ENCODE measurements around the gene RER1.

Gene RER1

DNA sequence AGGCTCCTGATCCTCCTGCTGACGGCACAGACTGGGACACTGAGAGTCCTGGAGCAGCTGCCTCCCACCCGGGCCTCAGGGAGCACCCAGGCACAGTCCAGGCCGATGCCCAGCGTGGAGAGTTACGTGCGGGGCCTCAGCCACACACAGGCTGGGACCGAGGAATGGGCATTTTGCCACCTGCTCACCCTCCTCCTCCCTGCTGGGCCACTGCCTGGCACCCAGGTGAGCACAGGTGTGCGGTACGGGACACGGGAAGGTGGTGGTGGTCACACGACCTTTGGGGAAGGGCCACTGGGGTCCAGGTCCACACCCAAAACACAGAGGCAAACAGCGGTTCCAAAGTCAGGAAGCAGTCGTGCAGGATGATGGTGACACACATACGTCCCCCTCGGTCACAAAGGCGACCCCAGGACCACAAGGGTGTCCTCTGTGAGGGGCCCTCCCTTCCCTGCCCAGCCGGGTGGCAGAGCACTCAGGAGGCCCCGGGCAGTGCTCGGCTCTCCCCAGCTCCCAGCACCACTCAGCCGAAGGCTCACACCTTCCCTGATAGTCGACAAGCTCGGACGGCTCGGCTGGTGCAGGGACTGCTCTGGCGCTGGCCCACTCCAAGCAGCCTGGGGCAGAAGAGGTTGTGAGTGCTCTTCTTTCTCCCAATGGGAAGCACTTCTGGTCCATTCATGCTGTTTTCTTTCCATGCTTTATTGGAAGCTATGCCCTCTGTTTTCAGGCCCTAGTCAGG lies 14.5 kb upstream of the RER1 start:
- no peak for DNase-seq

DNA sequence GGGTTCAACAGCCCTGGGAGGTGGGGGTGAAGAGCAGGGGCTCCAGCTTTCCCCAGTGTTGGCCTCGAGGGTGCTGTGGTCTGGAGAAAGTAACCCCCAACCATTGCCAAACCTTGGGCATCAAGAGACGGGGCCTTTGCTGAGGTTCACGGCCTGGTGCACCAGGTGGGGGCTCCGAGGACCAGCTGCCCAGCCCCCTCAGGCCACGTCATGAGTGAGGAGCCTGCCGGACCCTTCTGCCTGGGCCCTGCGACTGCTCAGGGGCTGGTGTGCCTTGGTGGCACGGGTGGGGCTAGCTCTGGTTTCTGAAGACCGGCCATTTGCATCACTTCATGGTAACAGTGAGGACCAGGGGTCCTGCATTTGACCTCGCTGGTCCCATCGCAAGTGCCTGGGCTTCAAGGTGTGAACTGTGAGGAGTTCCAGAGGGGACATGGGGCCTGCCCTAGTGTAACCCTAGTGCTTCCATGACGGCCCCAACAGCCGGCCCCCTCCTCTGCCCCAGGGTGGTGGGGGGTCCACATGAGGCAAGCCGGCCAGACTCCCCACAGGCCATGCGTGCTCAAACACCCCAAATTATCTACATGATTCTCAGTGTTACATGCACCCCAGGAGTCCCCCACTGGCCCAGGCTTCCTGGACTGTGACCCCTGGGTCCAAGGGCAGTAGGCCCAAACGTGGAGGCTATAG lies 13.7 kb upstream of the RER1 start:
- DNase-seq, result no peak

DNA sequence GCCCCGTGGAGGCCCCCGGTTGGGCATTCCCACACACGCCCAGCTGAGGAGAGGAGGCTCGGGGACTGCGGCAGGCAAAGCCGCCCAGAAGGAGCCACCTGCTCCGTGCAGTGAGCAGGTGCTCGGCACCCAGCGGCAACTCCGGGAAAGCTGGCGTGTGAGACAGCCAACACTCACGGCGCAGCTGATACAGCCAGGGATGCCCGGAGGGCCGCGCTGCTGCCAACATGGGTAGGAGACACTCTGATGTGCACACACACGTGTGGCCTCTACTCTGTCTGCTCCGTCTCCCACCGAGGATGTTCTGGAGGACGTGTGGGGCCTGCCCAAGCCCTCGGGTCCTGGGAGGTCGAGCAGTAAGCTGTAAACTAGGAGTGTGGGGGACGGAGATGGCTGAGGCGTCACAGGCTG lies 13.2 kb upstream of the RER1 start:
- no peak for DNase-seq

- no peak for DNase-seq
Measured at GRCh38 chr1:2378956-2379732, 12.5 kb upstream of the RER1 start.

DNA sequence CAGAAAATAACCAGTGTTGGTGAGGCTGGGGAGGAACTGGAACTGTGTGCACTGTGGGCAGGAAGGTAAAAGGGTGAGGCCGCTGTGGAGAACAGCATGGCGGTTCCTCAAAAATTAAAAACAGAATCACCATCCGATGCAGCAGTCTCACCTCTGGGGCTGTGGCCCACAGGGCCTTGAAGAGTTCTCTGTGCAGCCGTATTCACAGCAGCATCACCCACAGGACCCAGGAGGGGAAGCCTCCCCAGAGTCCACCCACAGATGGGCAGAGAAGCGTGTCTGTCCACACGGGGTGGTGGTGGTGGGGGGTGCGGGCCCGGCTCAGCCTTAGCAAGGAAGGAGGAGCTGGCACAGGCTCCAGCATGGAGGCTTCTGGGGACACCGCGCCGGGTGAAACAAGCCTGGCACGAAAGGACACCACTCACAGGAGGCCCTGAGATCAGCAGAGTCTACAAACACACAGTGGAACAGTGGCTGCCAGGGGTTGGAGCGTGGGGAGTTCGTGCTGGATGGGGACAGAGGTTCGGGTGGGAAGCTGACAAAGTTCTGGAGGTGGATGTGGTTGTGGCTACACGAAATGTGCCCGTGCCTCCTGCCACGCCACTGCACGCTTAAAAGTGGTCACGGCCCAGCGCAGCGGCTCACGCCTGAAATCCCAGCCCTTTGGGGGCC lies 11.8 kb upstream of the RER1 start:
- DNase-seq, result no peak

DNA sequence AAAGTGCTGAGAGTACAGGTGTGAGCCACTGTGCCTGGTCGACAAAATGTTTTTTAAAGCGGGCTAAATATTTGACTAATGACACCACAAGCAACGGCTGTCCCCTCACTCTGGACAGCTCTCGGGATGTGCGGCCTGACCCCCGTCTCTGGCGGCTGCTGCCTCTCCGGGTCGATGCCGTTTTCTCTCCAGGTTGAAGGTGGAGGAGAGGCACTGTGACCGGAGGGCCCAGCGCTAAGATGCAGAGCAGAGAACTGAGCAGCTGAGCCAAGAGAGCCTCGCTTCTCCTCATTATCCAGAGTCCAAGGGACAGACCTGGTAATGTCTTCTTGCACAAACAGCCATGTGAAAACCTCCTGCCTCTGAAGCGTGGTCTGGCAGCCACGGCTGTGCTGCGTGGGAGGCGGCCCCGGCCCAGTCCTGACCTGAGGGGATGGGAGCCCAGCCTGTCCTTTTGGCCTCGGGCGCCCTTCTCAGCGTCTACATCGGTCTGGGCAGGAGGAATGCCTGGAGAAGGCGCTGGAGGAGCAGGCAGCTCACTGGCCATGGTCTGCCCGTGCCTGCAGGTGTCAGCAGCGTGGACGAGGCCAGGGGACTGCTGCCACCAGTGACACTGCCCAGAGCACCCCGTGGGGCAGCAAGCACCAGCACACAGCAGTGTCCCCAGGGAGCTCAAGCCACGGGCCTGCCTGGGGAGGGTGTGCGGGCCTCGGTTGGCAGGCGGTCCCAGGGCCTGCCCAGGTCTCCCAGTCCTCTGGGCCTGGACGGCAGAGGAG lies 10.6 kb upstream of the RER1 start:
- no peak for DNase-seq

- peak; percentile 62 for DNase-seq
Measured at GRCh38 chr1:2381741-2382620, 9.7 kb upstream of the RER1 start.

DNA sequence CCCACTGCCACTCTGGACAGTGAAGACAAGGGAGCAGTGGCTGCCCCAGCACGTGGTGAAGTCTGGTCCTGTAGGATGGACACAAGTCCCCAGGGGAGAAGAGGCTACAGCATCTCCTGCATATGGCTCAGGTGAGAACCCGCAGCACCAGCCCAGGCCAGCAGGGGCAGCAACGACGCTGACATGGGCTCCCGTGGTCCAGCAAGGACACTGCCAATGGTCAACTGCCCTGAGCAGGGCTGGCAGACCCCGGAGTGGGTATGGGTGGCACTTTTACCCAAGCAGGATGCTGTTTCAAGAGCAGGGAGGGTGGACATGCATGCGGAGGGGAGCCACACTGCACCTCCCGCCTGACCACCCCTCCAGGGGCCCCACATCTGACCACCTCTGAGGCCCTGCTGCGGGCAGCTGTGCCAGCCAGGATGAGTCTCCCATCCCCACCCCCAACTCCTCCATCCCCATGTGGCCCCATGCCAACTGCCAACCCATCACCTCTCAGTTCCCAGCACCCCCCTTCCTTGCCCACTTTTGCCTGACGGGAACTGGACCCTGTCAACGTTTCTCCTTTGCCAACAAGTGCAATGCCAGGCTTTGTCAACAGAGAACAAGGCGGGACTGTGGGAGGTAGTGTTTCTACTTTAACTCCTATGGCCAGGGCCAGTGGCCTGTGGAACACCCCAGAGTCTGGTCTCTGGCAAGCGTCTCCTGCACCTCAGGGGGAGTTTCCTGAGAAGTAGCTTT lies 8.8 kb upstream of the RER1 start:
- DNase-seq, result no peak

DNA sequence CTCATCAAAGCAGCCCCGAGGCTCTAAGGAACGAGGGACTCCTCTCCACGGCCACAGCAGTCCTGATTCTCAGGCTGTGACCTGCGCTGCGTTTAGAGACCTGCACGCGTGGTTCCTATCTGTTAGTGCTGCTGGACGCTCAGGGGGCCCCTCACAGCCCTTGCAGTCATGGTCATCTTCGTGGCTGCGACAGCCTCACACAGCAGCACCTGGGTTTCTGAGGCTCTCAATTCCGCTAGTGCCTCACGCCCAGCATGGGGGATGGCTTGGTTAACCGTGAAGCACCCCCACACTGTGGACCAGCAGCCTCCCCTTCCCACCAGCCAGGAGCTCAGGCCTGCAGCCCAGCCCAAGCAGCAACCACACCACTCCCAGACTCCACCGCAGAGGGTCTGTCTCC lies 8.1 kb upstream of the RER1 start:
- DNase-seq, result no peak

DNA sequence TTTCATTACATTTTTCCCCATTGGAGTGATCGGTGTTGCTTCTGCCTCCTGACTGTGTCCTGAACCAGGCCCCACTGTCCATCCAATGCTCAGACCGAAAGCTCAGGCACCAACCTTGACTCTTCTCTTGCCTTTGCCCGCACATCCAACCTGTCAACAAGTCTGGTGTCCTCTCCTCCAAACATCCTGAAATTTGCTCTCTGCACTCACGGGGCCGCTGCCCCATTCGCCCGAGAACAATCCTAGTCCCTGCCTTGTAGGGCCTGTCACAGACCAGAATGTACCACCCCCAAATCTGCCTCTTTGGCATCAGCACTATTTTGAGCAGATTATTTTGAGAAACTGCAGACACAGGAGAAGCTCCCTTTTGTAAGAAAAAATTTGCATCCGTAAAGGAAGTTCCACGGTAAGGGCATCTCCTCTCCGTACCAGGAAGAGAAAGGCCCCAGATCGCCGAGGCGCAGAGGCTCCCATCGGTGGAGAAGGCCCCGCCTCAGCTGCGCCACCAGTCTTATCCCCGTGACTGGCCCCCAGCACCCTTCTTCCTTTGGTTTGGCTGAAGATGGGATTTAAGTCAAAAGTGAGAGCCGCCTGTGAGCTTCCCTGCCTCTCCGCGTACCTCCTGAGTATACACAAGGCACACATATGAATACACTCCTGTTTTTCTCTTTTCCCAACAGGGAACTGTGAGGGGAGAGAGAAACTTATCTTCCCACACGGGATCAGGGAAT lies 7.3 kb upstream of the RER1 start:
- DNase-seq, result no peak

GRCh38 chr1:2384941-2385481 lies 6.6 kb upstream of the RER1 start:
- DNase-seq, result no peak

GRCh38 chr1:2385606-2386280 lies 5.9 kb upstream of the RER1 start:
- no peak for DNase-seq

DNA sequence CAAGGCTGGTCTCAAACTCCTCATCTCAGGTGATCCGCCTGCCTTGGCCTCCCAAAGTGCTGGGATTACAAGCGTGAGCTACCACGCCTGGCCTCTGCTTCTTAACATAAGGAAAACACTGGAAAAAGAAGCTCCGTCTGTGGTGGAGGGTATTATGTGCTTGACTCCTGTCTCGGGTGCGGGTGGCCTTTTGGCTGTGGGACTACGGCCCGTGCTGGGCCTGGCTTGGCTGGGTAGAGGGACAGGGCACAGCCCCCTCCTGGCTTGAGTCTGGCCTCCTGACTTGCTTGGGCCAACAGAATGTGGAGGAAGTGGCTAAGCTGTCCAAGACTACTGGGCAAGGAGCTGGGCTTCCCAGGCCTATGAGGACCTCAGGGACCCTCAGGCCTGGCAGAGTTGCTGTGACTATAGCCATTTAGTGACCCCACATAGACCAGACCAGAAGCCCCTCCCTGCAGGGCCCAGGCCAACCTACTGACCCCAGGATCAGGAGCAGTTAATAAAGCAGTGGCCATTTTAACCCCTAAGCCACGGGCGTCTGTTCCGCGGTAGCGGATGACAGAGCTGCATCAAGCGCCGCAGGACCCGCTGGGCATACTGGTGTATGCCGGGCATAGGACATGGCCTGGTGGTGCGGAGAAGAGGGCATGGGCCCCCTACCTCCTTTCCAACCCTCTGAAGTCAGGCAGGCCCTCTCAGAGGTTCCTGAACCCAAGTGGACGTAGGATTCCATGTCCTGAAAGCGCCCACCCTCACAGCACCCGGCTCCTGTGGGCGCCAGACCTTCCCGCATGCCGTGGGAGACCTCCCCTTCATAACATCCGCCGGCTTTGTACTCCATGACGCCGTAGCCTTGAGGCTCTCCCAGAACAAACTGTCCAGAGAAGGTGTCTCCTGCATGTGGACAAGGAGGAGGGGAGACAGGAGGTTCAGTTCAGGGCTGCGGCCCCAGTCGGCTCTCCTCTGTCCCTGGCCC lies 4.7 kb upstream of the RER1 start:
- no peak for DNase-seq

DNA sequence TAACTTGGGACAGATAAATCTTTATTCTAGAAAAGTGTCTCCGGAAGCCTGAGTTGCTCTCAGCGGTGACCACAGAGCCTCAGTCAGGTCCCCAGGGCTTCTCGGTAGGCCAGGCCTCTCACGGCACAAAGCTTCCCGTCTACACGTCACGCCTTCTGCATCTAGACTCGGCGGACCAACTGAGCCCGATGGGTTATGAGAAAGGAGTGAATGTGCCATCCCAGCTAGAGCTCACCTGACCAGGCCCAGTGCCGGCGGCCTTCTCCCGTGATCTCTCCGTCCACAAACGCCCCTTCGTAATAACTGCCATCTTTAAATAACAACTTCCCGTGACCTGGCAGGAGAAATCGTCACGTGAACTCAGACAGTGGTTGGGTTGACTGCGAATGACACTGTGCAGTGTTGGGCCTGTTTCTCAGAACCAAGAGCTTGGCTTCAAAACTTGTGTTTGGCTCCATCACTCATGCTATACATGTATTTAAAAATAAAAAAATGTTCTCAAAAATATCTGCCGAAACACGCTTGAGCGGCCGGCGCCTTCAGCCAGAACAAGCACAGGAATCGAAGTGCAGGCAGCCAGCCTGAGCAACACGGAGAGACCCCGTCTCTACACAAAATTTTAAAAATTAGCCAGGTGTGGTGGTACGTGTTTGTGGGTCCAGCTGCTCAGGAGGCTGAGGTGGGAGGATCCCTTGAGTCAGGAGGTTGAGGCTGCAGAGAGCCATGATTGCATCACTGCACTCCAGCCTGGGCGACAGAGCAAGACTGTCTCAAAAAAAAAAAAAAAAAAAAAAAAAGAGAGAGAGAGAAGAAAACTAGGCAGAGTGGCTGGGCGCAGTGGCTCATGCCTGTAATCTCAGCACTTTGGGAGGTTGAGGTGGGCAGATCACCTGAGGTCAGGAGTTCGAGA lies 3.4 kb upstream of the RER1 start:
- DNase-seq, result no peak

GRCh38 chr1:2389644-2390043 lies 2.0 kb upstream of the RER1 start:
- DNase-seq, result no peak

GRCh38 chr1:2391931-2392509 lies 379 bp downstream of the RER1 start:
- DNase-seq, result no peak

All from activated CD4-positive, alpha-beta T cell treated with anti-CD3 and anti-CD28 coated beads for 1 hour (primary cell).